ENCODE results near the gene KCNG1. TPM values are rescaled to one million over a fixed set of nuclear protein-coding genes. Genes with fewer than 3 reads are reported as not detected.
A peak's percentile ranks its signal among the peaks of the same experiment; 100 is the strongest.

KCNG1 gene
- total and polyA plus RNA-seq, 2 of the 4 experiments (the other 2 are of a cell fraction) = 23.7 to 51.4 TPM

DNA sequence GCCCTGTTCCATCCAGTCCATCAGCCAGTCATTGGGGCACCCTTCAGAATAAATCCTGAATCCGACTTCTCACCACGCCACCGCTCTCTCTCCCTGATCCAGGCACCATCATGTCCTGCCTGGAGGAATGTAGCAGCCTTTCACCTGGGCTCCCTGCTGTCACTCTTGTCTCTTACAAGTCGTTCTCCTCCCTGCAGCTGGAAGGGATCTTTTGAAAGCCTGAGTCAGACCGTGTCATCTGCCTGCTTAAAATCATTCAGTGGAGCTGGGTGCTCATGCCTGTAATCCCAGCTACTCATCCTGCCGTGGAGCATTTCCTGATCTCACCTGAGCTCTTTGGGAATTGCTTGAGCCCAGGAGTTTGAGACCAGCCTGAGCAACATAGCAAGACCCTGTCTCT, 19.2 kb upstream of the KCNG1 start:
- Histone ChIP-seq H3K18ac (ENCODE audit: low read depth, low read length) (no peak overlapping the region), H2AK5ac (ENCODE audit: low read depth, low read length) (peak overlapping the region; percentile 87), H3K9me1 (ENCODE audit: insufficient read depth, low read length) (0 out of 2 replicates have a peak, but pooled peaks cover 2% of the 10 kb centered on the region), H3K14ac (replicated peaks; ENCODE audit: low read depth, low read length) (0 out of 2 replicates have a peak overlapping the region, but pooled peaks have one; percentile 32), H2BK15ac (ENCODE audit: low read depth, low read length) (peak overlapping the region; percentile 50; the same call in 1 of the 3 replicates), H2BK5ac (ENCODE audit: low read depth, low read length, poor library complexity, severe bottlenecking) (no peak overlapping the region), H2BK20ac (ENCODE audit: low read depth, low read length) (no peak overlapping the region), H4K8ac (ENCODE audit: low read depth in 2 of 2, low read length in 2 of 2) (no peak overlapping the region), H3K27ac (ENCODE audit: insufficient read depth, low read length) (no peak overlapping the region), H4K5ac (ENCODE audit: low read depth, low read length) (no peak overlapping the region), H4K20me1 (ENCODE audit: insufficient read depth, low read length) (no peaks in the 10 kb centered on the region), H3K23ac (ENCODE audit: low read depth, low read length) (no peak overlapping the region), H3K4me3 (ENCODE audit: insufficient read depth, low read depth, low read length) (no peak overlapping the region), H3K4me1 (ENCODE audit: control insufficient read depth, insufficient read depth, low read length) (no peaks in the 10 kb centered on the region; the same call in 1 of the 2 replicates), H3K4me2 (ENCODE audit: low read depth, low read length) (no peak overlapping the region), H2AK9ac (replicated peaks; ENCODE audit: low read depth, low read length, poor library complexity) (no peak overlapping the region), H3K4ac (ENCODE audit: low read depth, low read length) (0 out of 2 replicates have a peak overlapping the region, but pooled peaks have one; percentile 7), H2BK120ac (ENCODE audit: low read depth, low read length) (peak overlapping the region; percentile 12; the same call in 1 of the 2 replicates), H4K91ac (ENCODE audit: insufficient read depth, low read depth, low read length) (peak overlapping the region; percentile 34; the same call in 1 of the 2 replicates), H3K36me3 (ENCODE audit: control insufficient read depth, insufficient read depth, low read length) (no peaks in the 10 kb centered on the region), H2AFZ (replicated peaks; ENCODE audit: low read length, poor library complexity) (peak overlapping the region; percentile 18), H3K56ac (ENCODE audit: extremely low read depth, insufficient read depth, low read length) (no peak overlapping the region), H3K9ac (ENCODE audit: low read depth, low read length) (no peak overlapping the region), H3K9me3 (ENCODE audit: control insufficient read depth, insufficient read depth, low read length) (peaks cover 4% of the 10 kb centered on the region), H3K27me3 (ENCODE audit: control insufficient read depth, insufficient read depth, low read length) (no peaks in the 10 kb centered on the region; the same call in 1 of the 2 replicates), H3K79me1 (ENCODE audit: low read depth in 1 of 2, low read length in 2 of 2) (no peaks in the 10 kb centered on the region)
- intact Hi-C loops (cut with micrococcal nuclease) (no loop called here), dilution Hi-C loops (cut with HindIII; ENCODE audit: low sequenced_read_pairs, unreplicated experiment) (no loop called here), in situ Hi-C loops (cut with MboI; ENCODE audit: low sequenced_read_pairs) (no loop called here)
- DNase-seq = peak; percentile 47
- ChIA-PET POLR2A (ENCODE audit: unreplicated experiment) (interaction anchor here (0.6 kb wide), 1 partner anchor 8 kb away, joined by 4 read pairs; no protein-coding TSS in a partner anchor), CTCF (no interaction called here)
- no peak for ATAC-seq (ENCODE audit: low read depth)
- TF ChIP-seq CHD1 (IDR thresholded peaks at IDR 0.05; ENCODE audit: low read depth, low read length) (no peak), CEBPB (IDR thresholded peaks at IDR 0.05; ENCODE audit: low read depth, low read length) (no peak)
- 56% methylated on average over 5 of the region's 6 CpGs; no CpG with 5 or more reads in 1 of the 2 experiments for WGBS, 2 experiments (ENCODE audit: extremely low coverage in 2 of 2, insufficient read length in 1 of 2)
- BruUV-seq (replicated peaks) = no TSS peak

Data from IMR-90 (cell line).